Right lobe of liver (tissue), 6 donors: ENCODE results near the gene ABHD12B. TPM values are rescaled to one million over a fixed set of nuclear protein-coding genes. Genes with fewer than 3 reads are reported as not detected.

Experiments
- ATAC-seq, 4 donors: fragments of 200-7000 bp; cut with Tn5 transposase; one replicate each; pipeline ENCODE4 v1.9.1; 2020; ENCODE audit warnings: mild to moderate bottlenecking in 4 of 4, moderate library complexity in 4 of 4
- DNase-seq, 3 donors: peaks; one replicate each; pipeline ENCODE4 v3.0.0-alpha.2; 2020
- H3K27ac ChIP-seq, 3 donors: fragments of 200-600 bp; one replicate each; pipeline ENCODE4 v1.8.0; 2022
- H3K27me3 ChIP-seq, 2 donors: fragments of 200-600 bp; one replicate each; pipeline ENCODE4 v1.8.0; 2022
- H3K36me3 ChIP-seq, 4 donors: fragments of 200-600 bp; sonication (generic) in 1 of 4; one replicate each; pipeline versions ENCODE4 v1.5.1 to v1.8.0; 2017 to 2022; ENCODE audit warnings: control low read depth in 1 of 4
- H3K4me1 ChIP-seq, 4 donors: fragments of 200-600 bp; sonication (generic) in 1 of 4; one replicate each; pipeline versions ENCODE4 v1.5.1 to v1.8.0; 2017 to 2022; ENCODE audit warnings: control low read depth in 1 of 4
- H3K4me3 ChIP-seq, 3 donors: fragments of 200-600 bp; one replicate each; pipeline ENCODE4 v1.8.0; 2022
- H3K9me3 ChIP-seq, 4 donors: fragments of 200-600 bp; sonication (generic) in 1 of 4; one replicate each; pipeline versions ENCODE4 v1.5.1 to v1.8.0; 2017 to 2022; ENCODE audit warnings: control low read depth in 1 of 4
- POLR2A ChIP-seq: fragments of 450-650 bp; IDR thresholded peaks from one replicate; pipeline ENCODE4 v1.6.1; 2017; ENCODE audit warnings: antibody characterized with exemption, mild to moderate bottlenecking
- WGBS: methylation state at CpG from one replicate; pipeline ENCODE4 v1.1.6; 2018; ENCODE audit warnings: low coverage, low lambda C conversion rate; ENCODE audit not compliant: insufficient coverage; ENCODE audit errors: missing lambda C conversion rate; 5-methylcytosine and 5-hydroxymethylcytosine counted together
- intact Hi-C, 2 donors: fragments of 100-400 bp; cut with DNase I; formaldehyde crosslinking; loops; one replicate each; pipeline versions ENCODE4 v1.11.2 to v1.14.1; 2022
- total RNA-seq, 6 experiments: library from RNA; depleted of rRNA in 2 of 6; stranded (reverse); fragments of >200 nt in 2 of 6; fragmentation: NEBNext Ultra II Directional in 3 of 6; extraction: Animal tissue kit (Norgen Biotek cat#: 25700) in 3 of 6; gene quantifications; one replicate each; pipeline versions ENCODE4 v1.1.0 to v1.2.4, GENCODE V29; 2016 to 2023
- TF ChIP-seq, protein P1 (sequence below), 4 donors: fragments of 200-600 bp in 3 of 4; fragments of 450-650 bp in 1 of 4; IDR thresholded peaks; one replicate each; pipeline versions ENCODE4 v1.5.1 to v1.8.0; 2016 to 2022; ENCODE audit warnings: antibody characterized with exemption in 4 of 4, mild to moderate bottlenecking in 2 of 4
- donor health status: DM: no; HTN: yes; CAD: no.
- donor health status: DM: no; HTN: no; CAD: no.
- donor health status: DM: no; HTN: no; CAD: no.
- donor health status: DM: no; HTN: yes; CAD: no.
- donor health status: DM: no; HTN: yes; CAD: no.

The ABHD12B gene
- total RNA-seq, 6 experiments from 2014 or later, result not detected

DNA sequence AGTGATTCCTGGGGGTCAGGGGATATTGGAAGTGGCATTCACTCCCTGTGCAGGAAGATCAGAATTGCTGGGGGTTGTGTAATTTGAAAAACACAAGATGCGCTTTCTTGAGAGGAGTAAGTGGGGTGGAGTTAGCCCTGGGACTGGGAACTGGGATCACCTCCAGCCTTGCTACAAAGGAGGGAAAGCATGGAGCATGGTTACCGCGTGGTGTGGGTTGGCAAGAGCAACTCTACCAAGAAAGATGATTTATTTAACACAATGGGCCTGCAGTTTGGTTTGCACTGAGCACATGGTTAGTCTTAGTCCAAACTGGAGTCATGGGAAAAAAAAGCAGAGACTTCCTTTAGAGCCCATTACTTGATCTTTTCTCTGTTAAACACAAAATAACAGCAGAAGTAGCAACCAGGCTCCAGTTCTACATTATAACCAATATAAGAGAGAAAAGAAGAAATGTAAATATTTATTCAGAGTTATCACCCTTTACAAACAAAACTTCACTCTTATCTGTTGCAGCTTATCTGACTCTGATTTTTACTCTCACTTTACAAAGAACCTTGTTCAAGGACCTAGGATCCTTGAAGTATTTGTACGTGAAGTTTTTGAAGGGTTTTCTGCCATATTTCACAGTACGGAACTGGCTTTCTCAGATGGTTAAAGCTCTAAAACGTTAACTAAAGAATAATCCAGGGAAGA lies 38.8 kb upstream of the ABHD12B start:
- H3K36me3 ChIP-seq, result no peaks in the 10 kb centered on the region
- DNase-seq (no peak), ATAC-seq (no peak)
- TF ChIP-seq, protein P1, sequence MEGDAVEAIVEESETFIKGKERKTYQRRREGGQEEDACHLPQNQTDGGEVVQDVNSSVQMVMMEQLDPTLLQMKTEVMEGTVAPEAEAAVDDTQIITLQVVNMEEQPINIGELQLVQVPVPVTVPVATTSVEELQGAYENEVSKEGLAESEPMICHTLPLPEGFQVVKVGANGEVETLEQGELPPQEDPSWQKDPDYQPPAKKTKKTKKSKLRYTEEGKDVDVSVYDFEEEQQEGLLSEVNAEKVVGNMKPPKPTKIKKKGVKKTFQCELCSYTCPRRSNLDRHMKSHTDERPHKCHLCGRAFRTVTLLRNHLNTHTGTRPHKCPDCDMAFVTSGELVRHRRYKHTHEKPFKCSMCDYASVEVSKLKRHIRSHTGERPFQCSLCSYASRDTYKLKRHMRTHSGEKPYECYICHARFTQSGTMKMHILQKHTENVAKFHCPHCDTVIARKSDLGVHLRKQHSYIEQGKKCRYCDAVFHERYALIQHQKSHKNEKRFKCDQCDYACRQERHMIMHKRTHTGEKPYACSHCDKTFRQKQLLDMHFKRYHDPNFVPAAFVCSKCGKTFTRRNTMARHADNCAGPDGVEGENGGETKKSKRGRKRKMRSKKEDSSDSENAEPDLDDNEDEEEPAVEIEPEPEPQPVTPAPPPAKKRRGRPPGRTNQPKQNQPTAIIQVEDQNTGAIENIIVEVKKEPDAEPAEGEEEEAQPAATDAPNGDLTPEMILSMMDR (IDR thresholded peaks at IDR 0.05), result no peak
- TF ChIP-seq POLR2A, result no peak
- no peak overlapping the region for H3K4me3 ChIP-seq
- 50% methylated on average over 6 of the region's 6 CpGs for WGBS
- H3K27ac ChIP-seq, result no peak overlapping the region
- no peaks in the 10 kb centered on the region for H3K9me3 ChIP-seq
- H3K4me1 ChIP-seq, result peaks cover 0 to 29% (median 9%) of the 10 kb centered on the region in 4 donors
- no peaks in the 10 kb centered on the region for H3K27me3 ChIP-seq
- intact Hi-C loops, result no loop called here

DNA sequence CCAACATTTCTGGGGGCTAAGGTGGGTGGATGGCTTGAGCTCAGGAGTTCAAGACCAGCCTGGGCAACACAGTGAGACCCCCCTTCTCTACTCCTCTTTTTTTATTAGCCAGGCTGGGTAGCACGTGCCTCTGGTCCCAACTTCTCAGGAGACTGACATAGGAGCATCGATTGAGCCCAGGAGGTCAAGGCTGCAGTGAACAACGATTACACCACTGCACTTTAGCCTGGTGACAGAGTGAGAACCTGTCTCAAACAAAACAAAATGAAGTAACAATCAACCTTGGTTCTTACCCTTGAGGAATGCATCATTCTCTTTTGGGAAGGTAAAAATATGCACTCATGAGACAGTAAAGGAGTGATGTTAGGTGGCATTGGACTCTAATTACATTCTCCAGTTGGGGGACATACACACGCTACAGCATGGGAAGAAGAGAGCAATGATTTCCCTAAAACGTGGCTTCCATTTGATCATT lies 37.0 kb upstream of the ABHD12B start:
- intact Hi-C loops, result no loop called here
- Histone ChIP-seq H3K27me3 (no peaks in the 10 kb centered on the region), H3K4me1 (peaks cover 0 to 29% (median 9%) of the 10 kb centered on the region in 4 donors), H3K27ac (no peak overlapping the region), H3K4me3 (no peak overlapping the region), H3K9me3 (no peaks in the 10 kb centered on the region), H3K36me3 (no peaks in the 10 kb centered on the region)
- DNase-seq, result no peak
- TF ChIP-seq POLR2A, result no peak
- TF ChIP-seq, protein P1 (IDR thresholded peaks at IDR 0.05), result no peak
- 47% methylated on average over 5 of the region's 5 CpGs for WGBS
- peak in 3 of 4 donors; percentile 13 to 34 (median 21) for ATAC-seq

DNA sequence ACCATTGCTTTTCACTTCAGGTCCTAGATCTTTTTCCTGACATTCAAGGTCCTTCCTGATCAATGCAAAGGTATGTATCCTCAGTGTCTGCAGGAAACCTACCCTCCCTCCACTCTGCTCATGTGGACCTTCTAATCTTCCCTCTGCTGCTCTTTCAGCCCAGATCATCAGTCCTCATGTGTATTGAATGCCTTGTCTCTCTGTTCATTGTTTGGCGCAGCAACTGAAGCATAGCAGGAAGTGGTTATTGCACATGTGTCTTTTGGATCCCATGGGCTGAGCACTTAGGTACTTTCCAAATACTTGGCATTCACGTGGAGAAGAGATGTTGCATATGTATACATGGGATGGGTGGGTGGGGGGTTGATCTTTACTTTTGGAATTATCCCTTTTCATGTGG lies 36.6 kb upstream of the ABHD12B start:
- H3K27ac ChIP-seq, result no peak overlapping the region
- H3K4me3 ChIP-seq, result no peak overlapping the region
- no peak for DNase-seq
- H3K36me3 ChIP-seq, result no peaks in the 10 kb centered on the region
- H3K4me1 ChIP-seq, result peaks cover 0 to 29% (median 9%) of the 10 kb centered on the region in 4 donors
- TF ChIP-seq, protein P1 (IDR thresholded peaks at IDR 0.05), result no peak
- no peak for TF ChIP-seq POLR2A
- intact Hi-C loops, result no loop called here
- ATAC-seq, result no peak
- WGBS, result 44% methylated on average over 2 of the region's 2 CpGs
- no peaks in the 10 kb centered on the region for H3K27me3 ChIP-seq
- no peaks in the 10 kb centered on the region for H3K9me3 ChIP-seq

DNA sequence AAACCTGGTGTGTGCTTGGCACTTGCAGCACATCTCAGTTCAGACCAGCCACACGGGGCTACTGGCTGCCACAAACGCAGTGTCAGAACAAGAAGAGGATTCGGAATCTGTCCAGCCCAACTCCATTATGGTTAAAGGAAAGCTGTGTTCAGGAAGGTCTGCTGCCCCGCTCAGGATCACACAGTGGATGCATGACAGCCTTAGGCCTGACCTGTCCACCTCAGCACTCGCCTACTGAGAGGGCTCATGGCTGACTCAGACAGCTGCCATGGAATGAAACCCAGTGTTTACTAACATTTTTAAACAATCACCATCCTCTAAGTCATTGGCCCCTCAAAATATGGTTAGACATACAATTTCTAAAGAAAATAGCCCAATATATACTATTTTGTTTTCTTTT lies 35.3 kb upstream of the ABHD12B start:
- WGBS, result 83% methylated on average over 2 of the region's 5 CpGs
- Histone ChIP-seq H3K36me3 (no peaks in the 10 kb centered on the region), H3K4me3 (no peak overlapping the region), H3K27ac (no peak overlapping the region), H3K27me3 (no peaks in the 10 kb centered on the region), H3K4me1 (peaks cover 0 to 26% (median 9%) of the 10 kb centered on the region in 4 donors), H3K9me3 (no peaks in the 10 kb centered on the region)
- ATAC-seq (no peak), DNase-seq (no peak)
- TF ChIP-seq, protein P1 (IDR thresholded peaks at IDR 0.05), result no peak
- no peak for TF ChIP-seq POLR2A
- intact Hi-C loops, result no loop called here
